ENCODE measurements around the gene AZU1. TPM values are rescaled to one million over a fixed set of nuclear protein-coding genes. Genes with fewer than 3 reads are reported as not detected.

AZU1 gene
- total and polyA plus RNA-seq, 4 donors: 0.08 to 20.2 (median 0.99) TPM

- H3K27ac ChIP-seq (ENCODE audit: low read depth in 1 of 2, low read length in 2 of 2): no peak overlapping the region
- H3K4me1 ChIP-seq (ENCODE audit: control insufficient read depth in 4 of 4, insufficient read depth in 4 of 4, low read length in 3 of 4): peaks cover 3 to 9% (median 4%) of the 10 kb centered on the region in 4 donors
- no peaks in the 10 kb centered on the region for H3K36me3 ChIP-seq (ENCODE audit: control insufficient read depth in 4 of 4, insufficient read depth in 3 of 4, low read depth in 1 of 4, low read length in 3 of 4)
- WGBS: 40% methylated on average over 65 of the region's 70 CpGs
- H3K9me3 ChIP-seq (ENCODE audit: control insufficient read depth in 4 of 4, low read length in 3 of 4): no peaks in the 10 kb centered on the region
- no peak for DNase-seq (ENCODE audit: low spot score)
- peaks cover 0 to 5% (median 1%) of the 10 kb centered on the region in 4 donors for H3K27me3 ChIP-seq (ENCODE audit: control insufficient read depth in 4 of 4, insufficient read depth in 4 of 4, low read length in 3 of 4)
- peak overlapping the region in 1 of 3 donors; percentile 9 for H3K4me3 ChIP-seq (ENCODE audit: low read depth in 1 of 3, low read length in 3 of 3)
- no peak overlapping the region for H3K9ac ChIP-seq (ENCODE audit: low read depth in 1 of 2, low read length in 2 of 2)
- TF ChIP-seq TAF1 (conservative IDR thresholded peaks at IDR 0.05): no peak
- no peak for TF ChIP-seq GABPA (IDR thresholded peaks at IDR 0.05 in 1 of 2, conservative IDR thresholded peaks at IDR 0.05 in 1 of 2)
- no peak for TF ChIP-seq SP1 (IDR thresholded peaks at IDR 0.05)
- TF ChIP-seq ZBTB33 (IDR thresholded peaks at IDR 0.05): no peak
- no peak for TF ChIP-seq YY1 (IDR thresholded peaks at IDR 0.05)
- no peak for TF ChIP-seq FOXA2 (IDR thresholded peaks at IDR 0.05)
- no peak for TF ChIP-seq RXRA (IDR thresholded peaks at IDR 0.05)
- no peak for TF ChIP-seq NR2F2 (IDR thresholded peaks at IDR 0.05)
- TF ChIP-seq MAX (IDR thresholded peaks at IDR 0.05): no peak
- TF ChIP-seq FOXA1 (IDR thresholded peaks at IDR 0.05): no peak
- no peak for TF ChIP-seq EGR1 (IDR thresholded peaks at IDR 0.05; ENCODE audit: low read depth in 2 of 2)
- no peak for TF ChIP-seq RAD21 (IDR thresholded peaks at IDR 0.05)
- no peak for TF ChIP-seq HNF4A (conservative IDR thresholded peaks at IDR 0.05)
- TF ChIP-seq JUND (IDR thresholded peaks at IDR 0.05): no peak
Measured at GRCh38 chr19:843836-844545, 16.4 kb downstream of the AZU1 start.

- Histone ChIP-seq H3K9ac (ENCODE audit: low read depth in 1 of 2, low read length in 2 of 2) (no peak overlapping the region), H3K4me3 (ENCODE audit: low read depth in 1 of 3, low read length in 3 of 3) (no peak overlapping the region), H3K36me3 (ENCODE audit: control insufficient read depth in 4 of 4, insufficient read depth in 3 of 4, low read depth in 1 of 4, low read length in 3 of 4) (no peaks in the 10 kb centered on the region), H3K27me3 (ENCODE audit: control insufficient read depth in 4 of 4, insufficient read depth in 4 of 4, low read length in 3 of 4) (peaks cover 0 to 5% (median 1%) of the 10 kb centered on the region in 4 donors), H3K4me1 (ENCODE audit: control insufficient read depth in 4 of 4, insufficient read depth in 4 of 4, low read length in 3 of 4) (peaks cover 0 to 9% (median 3%) of the 10 kb centered on the region in 4 donors), H3K9me3 (ENCODE audit: control insufficient read depth in 4 of 4, low read length in 3 of 4) (no peaks in the 10 kb centered on the region), H3K27ac (ENCODE audit: low read depth in 1 of 2, low read length in 2 of 2) (no peak overlapping the region)
- no peak for DNase-seq (ENCODE audit: low spot score)
- TF ChIP-seq HNF4A (conservative IDR thresholded peaks at IDR 0.05): no peak
- no peak for TF ChIP-seq MAX (IDR thresholded peaks at IDR 0.05)
- no peak for TF ChIP-seq EGR1 (IDR thresholded peaks at IDR 0.05; ENCODE audit: low read depth in 2 of 2)
- no peak for TF ChIP-seq TAF1 (conservative IDR thresholded peaks at IDR 0.05)
- 54% methylated on average over 11 of the region's 11 CpGs for WGBS
Measured at GRCh38 chr19:844546-844971, 16.9 kb downstream of the AZU1 start.

GRCh38 chr19:845707-846521 is 18.3 kb downstream of the AZU1 start:
- peaks cover 0 to 5% (median 1%) of the 10 kb centered on the region in 4 donors for H3K27me3 ChIP-seq (ENCODE audit: control insufficient read depth in 4 of 4, insufficient read depth in 4 of 4, low read length in 3 of 4)
- TF ChIP-seq ZBTB33 (IDR thresholded peaks at IDR 0.05) (no peak), JUND (IDR thresholded peaks at IDR 0.05) (no peak), CTCF (IDR thresholded peaks at IDR 0.05; ENCODE audit: low read depth, low read length, missing input control) (no peak), FOXA1 (IDR thresholded peaks at IDR 0.05) (no peak), ATF3 (IDR thresholded peaks at IDR 0.05) (no peak), RAD21 (IDR thresholded peaks at IDR 0.05) (no peak), FOXA2 (IDR thresholded peaks at IDR 0.05) (no peak), GABPA (IDR thresholded peaks at IDR 0.05 in 1 of 2, conservative IDR thresholded peaks at IDR 0.05 in 1 of 2) (no peak), RXRA (IDR thresholded peaks at IDR 0.05) (no peak)

More at GRCh38 chr19:845707-846521, 18.3 kb downstream of the AZU1 start:
- Histone ChIP-seq H3K4me3 (ENCODE audit: low read depth in 1 of 3, low read length in 3 of 3) (no peak overlapping the region), H3K36me3 (ENCODE audit: control insufficient read depth in 4 of 4, insufficient read depth in 3 of 4, low read depth in 1 of 4, low read length in 3 of 4) (no peaks in the 10 kb centered on the region), H3K9me3 (ENCODE audit: control insufficient read depth in 4 of 4, low read length in 3 of 4) (no peaks in the 10 kb centered on the region), H3K9ac (ENCODE audit: low read depth in 1 of 2, low read length in 2 of 2) (no peak overlapping the region), H3K27ac (ENCODE audit: low read depth in 1 of 2, low read length in 2 of 2) (no peak overlapping the region), H3K4me1 (ENCODE audit: control insufficient read depth in 4 of 4, insufficient read depth in 4 of 4, low read length in 3 of 4) (peaks cover 5 to 13% (median 8%) of the 10 kb centered on the region in 4 donors)
- DNase-seq (ENCODE audit: low spot score): no peak
- WGBS: 71% methylated on average over 37 of the region's 37 CpGs

Data from liver (tissue), 9 donors.